NCI-H69 (cell line): ENCODE measurements around the gene RHOD.

ENCODE experiments used
- DNase-seq: peaks from one replicate; lab custom pipeline; 2025; lab: John Stamatoyannopoulos, UW

Gene RHOD

DNA sequence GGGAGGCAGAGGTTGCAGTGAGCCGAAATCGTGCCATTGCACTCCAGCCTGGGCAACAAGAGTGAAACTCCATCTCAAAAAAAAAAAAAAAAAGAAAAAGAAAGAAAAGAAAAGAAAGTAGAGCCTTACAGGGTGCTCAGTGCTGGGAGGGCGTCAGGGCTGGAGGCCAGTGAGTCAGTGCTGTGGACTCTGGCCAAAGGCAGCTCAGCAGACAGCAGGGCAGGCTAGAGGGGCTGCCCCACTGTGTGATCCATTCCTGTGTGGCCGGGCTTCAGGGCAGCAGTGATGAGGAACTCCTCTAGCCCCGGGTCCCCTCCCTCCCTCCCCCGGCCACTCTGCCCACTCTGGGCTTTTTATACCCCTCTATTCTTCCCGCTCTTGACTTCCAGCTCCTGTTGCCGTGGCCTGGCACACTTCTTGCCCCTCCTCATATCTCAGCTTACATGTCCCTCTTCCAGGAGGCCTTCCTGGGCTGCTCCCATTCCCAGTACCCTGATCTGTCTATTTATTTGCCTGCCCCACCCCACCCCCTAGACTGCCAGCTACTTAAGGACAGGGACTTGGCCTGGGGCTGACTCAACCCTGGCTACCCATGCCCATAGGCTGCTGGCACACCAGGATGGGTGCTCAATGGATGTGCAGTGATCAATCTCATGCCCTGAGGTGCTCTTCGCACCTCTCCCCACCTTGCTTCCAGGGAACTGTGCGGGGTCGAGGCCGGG, 23.7 kb upstream of the RHOD start:
- DNase-seq: no peak

DNA sequence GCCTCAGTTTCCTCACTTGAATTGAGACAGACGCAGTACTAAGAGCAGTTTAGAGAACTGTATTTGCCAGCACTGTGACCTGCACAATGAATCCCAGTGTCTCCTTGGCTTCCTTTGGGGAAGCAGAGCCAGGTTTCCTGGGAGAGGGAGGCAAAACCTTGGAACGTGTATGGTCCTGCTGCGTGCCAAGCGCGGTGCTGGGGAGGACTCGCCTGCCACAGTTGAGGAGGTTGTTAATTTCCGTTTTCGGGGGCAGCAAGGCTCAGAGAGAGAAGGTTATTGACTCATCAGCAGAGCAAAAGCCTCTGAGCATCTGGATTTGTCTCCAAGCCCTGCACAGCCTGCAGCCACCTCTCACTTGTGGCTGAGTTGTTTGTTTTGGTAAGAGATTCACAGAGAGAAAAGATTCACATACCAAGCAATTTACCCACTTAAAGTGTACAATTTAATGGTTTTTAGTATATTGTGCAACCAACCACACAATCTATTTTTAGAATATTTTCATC, 22.9 kb upstream of the RHOD start:
- no peak for DNase-seq

DNA sequence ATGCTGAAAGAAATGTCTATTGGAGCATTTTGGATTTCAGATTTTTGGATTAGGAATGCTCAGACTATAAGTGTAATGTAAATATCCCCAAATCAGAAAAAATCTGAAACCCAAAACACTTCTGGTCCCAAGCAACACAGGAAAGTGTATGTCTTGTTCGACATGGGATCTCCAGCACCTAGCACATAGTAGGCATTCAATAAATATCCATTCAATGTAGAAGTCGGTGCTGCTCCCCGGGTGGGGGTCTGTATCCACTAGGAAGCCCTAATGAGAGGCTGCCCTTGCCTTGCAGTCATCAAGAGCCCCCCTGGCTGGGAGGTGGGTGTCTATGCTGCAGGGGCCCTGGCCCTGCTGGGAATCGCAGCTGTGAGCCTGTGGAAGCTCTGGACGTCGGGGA, 22.3 kb upstream of the RHOD start:
- DNase-seq: no peak

GRCh38 chr11:67040147-67040546, 16.5 kb upstream of the RHOD start:
- DNase-seq: no peak

- DNase-seq: no peak
Observed at GRCh38 chr11:67041602-67042001, 15.0 kb upstream of the RHOD start.

GRCh38 chr11:67043572-67044349, 12.9 kb upstream of the RHOD start:
- no peak for DNase-seq

DNA sequence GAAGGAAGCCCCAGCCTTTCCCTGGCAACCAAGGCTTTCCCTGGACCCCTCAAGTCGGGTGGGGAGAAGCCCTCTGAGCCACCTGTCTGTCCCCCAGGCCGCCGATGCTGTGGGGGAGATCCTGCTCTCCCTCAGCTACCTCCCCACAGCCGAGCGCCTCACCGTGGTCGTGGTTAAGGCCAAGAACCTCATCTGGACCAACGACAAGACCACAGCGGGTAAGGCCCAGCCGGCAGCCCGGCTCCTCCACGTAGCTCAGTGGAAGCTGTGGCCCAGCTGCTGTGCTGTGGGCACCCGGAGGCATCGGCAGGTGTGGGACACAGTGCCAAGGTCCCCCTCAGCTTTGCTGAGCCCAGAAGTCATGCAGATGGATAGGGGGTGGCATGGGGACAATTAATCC, 12.2 kb upstream of the RHOD start:
- no peak for DNase-seq

GRCh38 chr11:67045314-67045713, 11.3 kb upstream of the RHOD start:
- peak; percentile 46 for DNase-seq

DNA sequence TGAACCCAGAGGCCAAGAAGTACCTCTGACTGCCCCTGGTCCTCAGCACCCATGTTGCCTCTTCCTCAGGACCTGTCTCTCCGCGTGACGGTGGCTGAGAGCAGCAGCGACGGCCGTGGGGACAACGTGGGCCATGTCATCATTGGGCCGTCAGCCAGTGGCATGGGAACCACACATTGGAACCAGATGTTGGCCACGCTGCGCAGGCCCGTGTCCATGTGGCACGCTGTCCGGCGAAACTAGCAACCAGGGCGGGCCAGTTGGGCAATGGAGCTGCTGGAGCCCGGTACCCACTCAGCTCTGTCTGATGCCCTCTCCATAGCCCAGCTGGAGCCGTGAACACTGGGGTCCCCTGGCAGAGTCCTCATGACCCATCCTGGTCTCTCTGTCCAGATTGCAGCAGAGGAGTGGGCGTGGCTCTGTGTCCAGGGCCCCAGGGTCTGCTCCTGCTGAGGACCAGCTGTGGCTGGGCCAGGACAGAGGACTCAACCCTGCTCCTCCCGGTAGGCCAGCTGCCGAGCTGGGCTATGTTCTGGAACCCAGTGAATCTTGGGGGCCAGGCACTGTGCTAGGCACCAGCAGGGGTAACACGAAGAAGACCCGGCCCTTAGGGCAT, 8.0 kb upstream of the RHOD start:
- DNase-seq: no peak

DNA sequence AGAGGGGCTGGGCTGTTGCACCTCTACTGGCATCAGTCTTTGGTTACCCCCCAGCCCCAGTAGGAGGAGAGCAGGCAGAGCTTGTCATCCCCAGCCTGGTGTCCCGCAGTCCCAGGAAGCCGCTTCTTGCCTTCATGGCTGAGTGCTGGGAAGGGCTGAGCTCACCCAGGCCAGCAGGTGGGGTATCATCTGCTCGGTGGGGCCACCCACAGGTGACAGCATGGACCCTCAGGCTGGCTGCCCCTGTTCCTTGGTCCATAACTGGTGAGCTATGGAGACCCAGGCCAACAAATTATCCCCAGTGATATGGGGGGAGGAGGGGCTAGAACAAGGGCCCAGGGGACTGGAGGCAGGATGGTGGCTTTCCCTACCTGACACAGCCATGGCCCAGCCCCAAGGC, 6.5 kb upstream of the RHOD start:
- no peak for DNase-seq

DNA sequence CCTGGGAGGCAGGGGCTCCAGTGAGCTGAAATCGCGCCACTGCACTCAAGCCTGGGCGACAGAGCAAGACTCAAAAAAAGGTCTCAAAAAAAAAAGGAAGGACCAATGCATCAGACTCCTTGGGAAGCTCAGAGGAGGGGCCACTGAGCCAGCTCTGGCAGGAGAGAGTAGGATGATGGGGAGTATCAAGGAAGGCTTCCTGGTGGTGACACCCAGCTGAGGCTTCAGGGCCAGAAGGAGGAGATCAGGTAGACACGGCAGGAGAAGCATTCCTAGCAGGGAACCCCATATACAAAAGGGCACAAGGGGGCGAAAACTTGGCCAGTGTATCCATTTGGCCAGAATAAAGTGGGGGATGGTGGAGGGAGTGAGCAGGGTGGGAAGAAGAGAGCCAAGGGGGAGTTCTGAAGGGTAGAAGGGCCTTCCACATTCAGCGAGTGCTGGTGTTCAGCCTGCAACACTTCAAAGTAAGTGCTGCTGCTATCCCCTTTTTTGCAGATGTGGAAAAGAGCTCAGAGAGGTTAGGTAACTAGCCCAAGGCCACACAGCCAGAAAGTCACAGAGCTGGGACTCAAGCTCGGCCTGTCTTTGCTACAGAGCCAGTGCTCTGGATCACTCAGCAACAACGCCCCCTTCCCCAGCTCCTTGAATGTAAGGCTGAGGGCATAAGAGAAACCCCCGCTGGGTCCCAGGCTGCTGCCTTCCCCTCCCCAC, 5.3 kb upstream of the RHOD start:
- DNase-seq: no peak

DNA sequence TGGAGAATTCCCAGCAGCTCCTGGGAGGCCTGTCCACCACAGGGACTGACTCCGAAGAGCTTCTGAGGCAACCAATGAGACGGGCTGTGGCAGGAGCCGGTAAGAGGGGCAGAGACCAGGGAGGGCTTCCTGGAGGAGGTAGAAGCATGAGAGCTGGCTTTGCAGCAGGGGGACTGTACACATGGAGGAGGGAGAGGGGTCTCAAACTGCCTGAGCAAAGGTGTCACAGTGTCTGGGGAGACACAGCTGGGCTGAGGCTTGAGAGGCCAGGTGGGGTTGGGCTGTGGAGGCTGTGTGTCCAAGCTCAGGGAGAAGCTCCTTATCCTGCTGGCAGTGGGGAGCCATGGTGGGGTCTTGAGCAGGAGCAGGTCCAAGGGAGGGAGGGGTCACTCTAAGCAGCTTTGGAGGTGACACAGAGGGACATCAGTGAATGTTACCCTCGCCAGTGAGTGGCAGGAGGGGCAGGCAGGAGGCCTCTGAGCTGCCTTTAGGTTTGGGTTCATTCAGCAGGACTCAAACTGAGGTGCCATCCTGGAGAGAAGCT, 4.6 kb upstream of the RHOD start:
- no peak for DNase-seq

- no peak for DNase-seq
Observed at GRCh38 chr11:67052891-67053290, 3.8 kb upstream of the RHOD start.

- DNase-seq: peak; percentile 71
Observed at GRCh38 chr11:67053896-67054329, 2.7 kb upstream of the RHOD start.

DNA sequence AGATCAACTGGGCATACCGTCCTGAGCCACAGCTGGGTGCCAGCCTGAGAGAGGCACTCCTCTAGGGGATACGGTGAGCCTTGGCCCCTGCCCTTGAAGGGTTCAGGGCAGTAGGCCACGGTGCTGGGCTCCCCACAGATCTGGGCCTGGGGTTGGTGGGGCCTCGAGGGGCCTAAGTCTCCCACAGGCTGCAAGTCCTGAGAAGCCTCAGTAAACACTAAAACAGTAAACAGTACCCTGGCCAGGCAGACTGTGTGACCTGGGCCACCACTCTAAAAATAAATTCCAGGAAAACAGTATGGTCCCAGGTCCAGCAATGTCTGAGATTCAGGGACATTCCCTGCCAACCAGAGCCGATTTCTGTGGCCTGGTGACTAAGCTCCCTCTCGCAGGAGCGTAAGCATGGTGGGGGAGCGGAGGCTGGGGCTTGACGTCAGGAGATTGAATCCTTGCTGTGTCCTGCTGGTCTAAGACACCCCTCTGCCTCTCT, 2.3 kb upstream of the RHOD start:
- DNase-seq: no peak

DNA sequence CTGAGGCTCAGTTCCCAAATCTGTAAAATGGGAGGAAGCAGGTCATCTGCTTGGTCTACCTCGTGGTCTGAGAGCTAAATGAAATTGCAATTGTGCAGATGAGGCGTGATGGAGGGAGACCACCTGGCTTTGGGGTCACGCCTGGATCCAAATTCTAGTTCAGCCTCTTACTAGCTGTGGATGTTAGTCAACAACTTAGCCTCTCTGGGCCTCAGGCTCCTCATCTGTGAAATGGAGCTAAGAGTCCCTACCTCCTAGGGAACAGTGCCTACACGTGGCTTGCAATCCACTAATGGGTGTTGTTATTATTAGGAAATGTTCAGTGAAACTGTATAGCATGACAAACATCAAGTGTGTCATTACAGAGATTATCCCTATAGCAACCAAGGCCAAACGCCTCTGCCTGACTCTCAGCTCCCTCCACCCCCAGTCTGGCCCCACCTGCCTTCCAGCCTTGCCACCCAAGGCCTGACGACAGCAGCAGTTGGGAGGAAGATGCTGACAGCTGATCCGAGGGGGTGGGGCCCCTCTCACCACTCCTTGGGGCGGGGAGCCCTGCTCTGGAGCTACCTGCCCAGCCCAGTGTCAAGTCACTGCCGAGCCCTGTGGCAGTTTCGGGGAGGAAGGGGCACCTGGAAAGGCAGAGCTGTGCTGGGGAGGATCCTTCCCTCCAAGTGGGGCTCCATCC, 1.7 kb upstream of the RHOD start:
- DNase-seq: peak; percentile 83

DNA sequence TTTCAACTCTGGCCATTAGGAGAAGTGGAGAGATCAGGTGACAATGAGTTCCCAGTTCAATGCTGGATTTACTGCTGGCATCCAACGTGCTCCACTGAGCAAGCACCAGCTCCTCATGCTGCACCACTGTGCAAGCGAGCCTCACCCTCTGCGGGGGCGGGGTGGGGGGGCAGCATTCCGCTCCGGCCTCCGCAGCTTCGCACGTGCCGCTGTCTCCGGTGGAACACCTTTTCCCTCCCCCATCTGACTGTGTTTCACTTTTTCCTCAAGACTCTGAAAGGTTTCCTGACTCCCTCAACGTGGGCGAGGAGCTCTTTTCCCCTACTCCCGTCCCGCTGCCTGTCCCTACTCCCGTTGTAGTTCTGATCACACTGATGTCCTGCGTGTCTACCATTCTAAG, 835 bp upstream of the RHOD start:
- DNase-seq: peak; percentile 36

GRCh38 chr11:67057205-67057672, 592 bp downstream of the RHOD start:
- DNase-seq: no peak

DNA sequence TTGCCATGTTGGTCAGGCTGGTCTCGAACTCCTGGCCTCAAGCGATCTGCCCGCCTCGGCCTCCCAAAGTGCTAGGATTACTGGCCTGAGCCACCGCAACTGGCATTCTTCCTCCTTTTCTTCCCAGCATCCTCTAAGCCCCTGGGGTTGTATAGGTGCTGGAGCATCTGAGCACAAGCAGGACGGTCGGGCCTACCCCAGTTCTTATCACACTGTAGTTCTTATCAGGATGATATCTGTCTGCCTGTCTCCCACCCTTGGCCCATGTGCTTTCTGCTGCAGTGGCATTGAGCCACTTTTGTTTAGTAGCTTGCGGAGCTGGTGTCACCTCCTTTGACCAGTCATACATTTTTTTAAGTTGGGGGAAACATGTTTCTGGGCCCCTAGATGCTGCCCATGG, 1.9 kb downstream of the RHOD start:
- DNase-seq: no peak

GRCh38 chr11:67059671-67060070, 3.0 kb downstream of the RHOD start:
- no peak for DNase-seq

DNA sequence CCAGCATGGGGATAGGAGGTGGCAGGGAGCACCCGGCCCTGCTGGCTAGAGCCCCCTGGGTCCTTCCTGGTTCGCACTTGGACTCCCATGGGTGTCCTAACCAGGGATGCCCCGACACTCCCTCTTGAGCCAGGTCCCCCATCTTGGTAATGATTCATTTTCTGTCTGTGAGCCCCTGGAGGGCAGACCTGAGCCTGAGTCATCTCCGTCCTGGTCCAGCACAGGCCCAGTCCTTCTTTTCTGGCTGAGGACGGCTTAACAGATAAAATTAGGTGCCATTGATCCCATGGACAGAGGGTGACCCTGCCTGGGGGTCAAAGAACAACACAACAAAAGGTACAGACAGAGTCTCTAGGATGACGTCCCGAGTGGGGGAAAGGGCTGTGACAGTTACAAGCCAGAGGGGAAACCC, 3.5 kb downstream of the RHOD start:
- no peak for DNase-seq
